Measurements from ENCODE around the gene ABLIM3. TPM values are rescaled to one million over a fixed set of nuclear protein-coding genes. Genes with fewer than 3 reads are reported as not detected.

Gene ABLIM3
- total RNA-seq, 1 donor from 2014 or later, result not detected

DNA sequence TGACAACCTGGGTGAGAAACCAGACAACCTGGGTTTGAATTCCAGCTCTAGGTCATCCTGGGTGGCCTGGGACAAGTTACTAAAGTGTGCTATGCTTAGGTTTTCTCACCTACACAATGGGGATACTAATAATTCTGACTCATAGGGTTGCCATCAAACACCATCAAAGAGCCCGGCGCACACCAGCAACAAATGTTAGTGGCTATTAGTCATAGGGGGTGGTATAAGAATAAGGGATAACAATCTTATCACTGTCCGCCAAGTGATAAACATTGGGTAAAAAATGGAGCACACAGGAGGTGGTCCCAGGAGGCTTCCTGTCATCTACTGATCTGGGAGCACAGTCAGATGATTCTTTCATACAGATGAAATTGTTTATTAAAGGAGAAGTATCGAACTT, 68.9 kb downstream of the ABLIM3 start:
- Mint-ChIP-seq H3K36me3 (ENCODE audit: low read depth) (no peaks in the 10 kb centered on the region), H3K9me3 (no peaks in the 10 kb centered on the region), H3K4me3 (no peak overlapping the region), H3K4me1 (no peaks in the 10 kb centered on the region), H3K27me3 (peaks cover 6% of the 10 kb centered on the region), H3K27ac (no peak overlapping the region)
- no peak for ATAC-seq (ENCODE audit: low read depth)
- intact Hi-C loops (cut with micrococcal nuclease), result no loop called here
- TF ChIP-seq, protein P1, sequence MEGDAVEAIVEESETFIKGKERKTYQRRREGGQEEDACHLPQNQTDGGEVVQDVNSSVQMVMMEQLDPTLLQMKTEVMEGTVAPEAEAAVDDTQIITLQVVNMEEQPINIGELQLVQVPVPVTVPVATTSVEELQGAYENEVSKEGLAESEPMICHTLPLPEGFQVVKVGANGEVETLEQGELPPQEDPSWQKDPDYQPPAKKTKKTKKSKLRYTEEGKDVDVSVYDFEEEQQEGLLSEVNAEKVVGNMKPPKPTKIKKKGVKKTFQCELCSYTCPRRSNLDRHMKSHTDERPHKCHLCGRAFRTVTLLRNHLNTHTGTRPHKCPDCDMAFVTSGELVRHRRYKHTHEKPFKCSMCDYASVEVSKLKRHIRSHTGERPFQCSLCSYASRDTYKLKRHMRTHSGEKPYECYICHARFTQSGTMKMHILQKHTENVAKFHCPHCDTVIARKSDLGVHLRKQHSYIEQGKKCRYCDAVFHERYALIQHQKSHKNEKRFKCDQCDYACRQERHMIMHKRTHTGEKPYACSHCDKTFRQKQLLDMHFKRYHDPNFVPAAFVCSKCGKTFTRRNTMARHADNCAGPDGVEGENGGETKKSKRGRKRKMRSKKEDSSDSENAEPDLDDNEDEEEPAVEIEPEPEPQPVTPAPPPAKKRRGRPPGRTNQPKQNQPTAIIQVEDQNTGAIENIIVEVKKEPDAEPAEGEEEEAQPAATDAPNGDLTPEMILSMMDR (IDR thresholded peaks at IDR 0.05), result no peak
- DNase-seq, result no peak
- ChIA-PET CTCF (no interaction called here), POLR2A (no interaction called here)

DNA sequence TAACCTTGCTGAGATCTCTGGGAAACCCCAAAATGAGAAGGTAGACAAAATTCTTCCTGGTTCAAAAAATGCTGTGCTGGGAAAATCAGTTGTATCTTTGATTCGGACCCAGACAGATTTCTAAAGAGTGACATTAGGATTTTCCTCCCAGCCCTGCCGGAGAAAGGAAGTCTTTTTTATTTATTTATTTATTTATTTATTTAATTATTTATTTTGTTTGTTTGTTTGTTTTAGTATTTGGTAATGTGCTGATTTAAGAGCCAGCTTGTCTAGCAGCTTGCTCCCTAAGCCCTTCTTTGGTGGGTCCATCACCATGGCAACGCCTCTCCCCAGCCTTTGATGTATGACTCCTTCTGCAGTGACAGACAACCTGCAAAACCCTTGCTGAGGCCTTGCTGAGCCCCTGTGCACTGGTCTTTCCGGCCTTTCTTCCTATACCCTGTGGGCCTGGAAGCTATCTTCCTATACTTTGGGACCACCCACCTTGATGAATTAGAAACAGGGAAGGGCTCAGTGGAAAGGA, 69.7 kb downstream of the ABLIM3 start:
- DNase-seq, result no peak
- POLR2A ChIA-PET, result no interaction called here
- no peak for ATAC-seq (ENCODE audit: low read depth)
- intact Hi-C loops (cut with micrococcal nuclease), result no loop called here
- Mint-ChIP-seq H3K27ac (no peak overlapping the region), H3K4me3 (no peak overlapping the region), H3K9me3 (no peaks in the 10 kb centered on the region), H3K4me1 (no peaks in the 10 kb centered on the region), H3K36me3 (ENCODE audit: low read depth) (no peaks in the 10 kb centered on the region), H3K27me3 (peaks cover 6% of the 10 kb centered on the region)
- TF ChIP-seq, protein P1 (IDR thresholded peaks at IDR 0.05), result no peak
- CTCF ChIA-PET, result no interaction called here

DNA sequence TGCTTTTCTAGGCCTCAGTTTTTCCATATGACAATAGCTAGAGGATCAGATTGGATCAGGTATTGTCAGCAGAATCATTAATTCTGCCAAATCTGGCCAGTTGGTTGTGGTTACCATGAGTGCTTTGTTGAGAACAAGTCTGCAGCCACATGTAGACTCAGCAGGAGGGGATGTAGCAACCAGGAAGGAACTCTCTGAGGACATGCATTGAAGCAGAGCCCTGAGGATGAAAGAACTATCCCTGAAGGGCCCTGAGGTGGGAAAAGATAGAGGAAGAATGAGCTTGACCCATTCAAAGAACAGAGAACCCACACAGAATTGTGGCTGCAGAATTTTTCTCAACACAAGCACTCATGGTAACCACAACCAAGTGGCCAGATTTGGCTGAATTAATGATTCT, 70.3 kb downstream of the ABLIM3 start:
- H3K27me3 Mint-ChIP-seq, result peaks cover 6% of the 10 kb centered on the region
- TF ChIP-seq, protein P1 (IDR thresholded peaks at IDR 0.05), result no peak
- ATAC-seq (ENCODE audit: low read depth) (no peak), DNase-seq (no peak)
- no peak overlapping the region for H3K4me3 Mint-ChIP-seq
- ChIA-PET CTCF (no interaction called here), POLR2A (interaction anchor here (1.2 kb wide), 1 partner anchor 11 kb away, joined by 6 read pairs; no protein-coding TSS in a partner anchor)
- H3K4me1 Mint-ChIP-seq, result no peaks in the 10 kb centered on the region
- no peak overlapping the region for H3K27ac Mint-ChIP-seq
- intact Hi-C loops (cut with micrococcal nuclease), result no loop called here
- no peaks in the 10 kb centered on the region for H3K36me3 Mint-ChIP-seq (ENCODE audit: low read depth)
- H3K9me3 Mint-ChIP-seq, result no peaks in the 10 kb centered on the region

DNA sequence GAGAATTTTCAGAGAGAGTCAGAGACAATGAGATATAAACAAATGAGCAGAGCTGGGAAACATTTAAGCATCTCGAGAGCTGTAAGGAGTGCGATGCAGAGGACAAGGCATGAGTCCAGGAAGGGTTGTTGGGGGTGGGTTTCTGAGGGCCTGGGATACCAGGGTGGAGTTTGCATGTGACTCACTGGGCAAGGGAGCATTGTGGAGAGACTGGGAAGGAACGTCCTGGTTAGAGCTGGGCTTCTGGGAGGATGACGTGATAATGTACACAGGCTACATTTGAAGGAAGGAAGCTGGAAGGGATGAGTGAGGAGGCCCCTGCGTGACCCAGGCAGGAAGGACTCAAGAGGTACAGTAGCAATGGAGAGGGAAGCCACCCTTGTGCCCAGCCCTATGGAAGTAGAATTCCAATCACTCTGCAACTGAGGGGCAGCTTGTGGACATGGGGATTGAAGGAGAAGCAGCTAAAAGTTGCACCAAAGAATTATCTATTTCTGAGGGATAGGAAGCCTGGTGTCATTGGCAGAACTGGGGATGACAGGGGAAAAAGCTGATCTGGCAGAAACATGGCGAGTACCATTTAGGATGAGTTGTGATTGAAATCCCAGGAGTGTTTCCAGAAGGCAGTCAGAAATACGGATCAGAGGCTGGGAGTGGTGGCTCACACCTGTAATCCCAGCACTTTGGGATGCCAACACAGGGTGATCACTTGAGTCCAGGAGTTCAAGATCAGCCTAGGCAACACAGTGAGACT, 71.1 kb downstream of the ABLIM3 start:
- intact Hi-C loops (cut with micrococcal nuclease), result no loop called here
- ATAC-seq (ENCODE audit: low read depth) (no peak), DNase-seq (no peak)
- H3K4me1 Mint-ChIP-seq, result no peaks in the 10 kb centered on the region
- H3K4me3 Mint-ChIP-seq, result no peak overlapping the region
- TF ChIP-seq, protein P1 (IDR thresholded peaks at IDR 0.05), result no peak
- CTCF ChIA-PET, result no interaction called here
- H3K27ac Mint-ChIP-seq, result no peak overlapping the region
- no peaks in the 10 kb centered on the region for H3K9me3 Mint-ChIP-seq
- no peaks in the 10 kb centered on the region for H3K36me3 Mint-ChIP-seq (ENCODE audit: low read depth)
- POLR2A ChIA-PET, result interaction anchor here (1.2 kb wide), 1 partner anchor 10 kb away, joined by 6 read pairs; no protein-coding TSS in a partner anchor
- H3K27me3 Mint-ChIP-seq, result peaks cover 6% of the 10 kb centered on the region

DNA sequence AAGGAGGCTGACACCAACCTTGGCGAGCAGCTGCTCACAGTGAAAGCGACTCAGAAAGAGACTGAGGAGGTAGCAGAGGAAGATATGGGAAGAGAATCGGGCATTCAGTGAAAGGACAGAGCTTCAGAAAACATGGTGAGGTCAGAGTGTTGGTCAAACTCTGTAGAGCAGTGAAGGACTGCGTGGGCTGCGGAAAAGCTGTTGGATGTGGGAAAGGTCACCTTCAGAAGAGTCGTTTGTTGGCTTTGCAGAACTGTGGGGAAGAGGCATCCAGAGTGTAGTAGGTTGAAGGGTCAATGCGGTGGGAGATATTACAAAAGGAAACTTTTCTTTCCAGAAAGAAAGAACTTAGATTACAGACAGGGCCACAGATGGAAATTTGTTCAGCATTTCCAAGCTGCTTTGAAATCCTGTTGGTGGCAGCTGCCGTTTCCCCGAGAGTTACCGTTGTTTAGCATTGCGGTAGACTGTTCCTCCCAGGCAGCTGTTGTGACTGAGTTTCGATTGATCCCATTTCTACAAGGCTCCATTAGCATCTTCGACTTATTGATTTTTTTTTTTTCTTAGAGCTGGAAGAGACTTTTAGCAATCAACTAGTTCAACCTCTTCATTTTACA, 72.1 kb downstream of the ABLIM3 start:
- H3K36me3 Mint-ChIP-seq (ENCODE audit: low read depth), result no peaks in the 10 kb centered on the region
- CTCF ChIA-PET, result no interaction called here
- TF ChIP-seq, protein P1 (IDR thresholded peaks at IDR 0.05), result no peak
- H3K27me3 Mint-ChIP-seq, result peaks cover 6% of the 10 kb centered on the region
- no peak overlapping the region for H3K27ac Mint-ChIP-seq
- no peak overlapping the region for H3K4me3 Mint-ChIP-seq
- no peak for DNase-seq
- POLR2A ChIA-PET, result no interaction called here
- no peaks in the 10 kb centered on the region for H3K9me3 Mint-ChIP-seq
- no peak for ATAC-seq (ENCODE audit: low read depth)
- intact Hi-C loops (cut with micrococcal nuclease), result no loop called here
- no peaks in the 10 kb centered on the region for H3K4me1 Mint-ChIP-seq

All from activated B cell treated with CpG ODN at 0.5 μM for 24 hours (primary cell).